Peyer's patch (tissue), 4 donors: ENCODE measurements around the gene THUMPD2. TPM values are rescaled to one million over a fixed set of nuclear protein-coding genes. Genes with fewer than 3 reads are reported as not detected.

ENCODE experiments used
- DNase-seq, 3 donors: peaks; one replicate each; pipeline ENCODE4 v3.0.0-alpha.2; 2017 to 2019
- H3K27ac ChIP-seq, 4 donors: fragments of 200-600 bp; sonication (generic); one replicate each; pipeline ENCODE4 v1.5.1; 2016 to 2019
- H3K27me3 ChIP-seq, 2 donors: fragments of 200-600 bp; sonication (generic); one replicate each; pipeline ENCODE4 v1.5.1; 2019
- H3K36me3 ChIP-seq, 3 donors: fragments of 200-600 bp; sonication (generic); one replicate each; pipeline ENCODE4 v1.5.1; 2016 to 2019
- H3K4me1 ChIP-seq, 4 donors: fragments of 200-600 bp; sonication (generic); one replicate each; pipeline ENCODE4 v1.5.1; 2016 to 2019
- H3K4me3 ChIP-seq, 4 donors: fragments of 200-600 bp; sonication (generic); 1 replicate in 3 of 4; 2 replicates in 1 of 4; pipeline ENCODE4 v1.5.1; 2016 to 2019; ENCODE audit warnings: mild to moderate bottlenecking in 1 of 4
- H3K9me3 ChIP-seq, 4 donors: fragments of 200-600 bp; sonication (generic); one replicate each; pipeline ENCODE4 v1.5.1; 2016 to 2019; ENCODE audit warnings: mild to moderate bottlenecking in 1 of 4
- POLR2A ChIP-seq, 2 donors: fragments of 450-650 bp; IDR thresholded peaks; one replicate each; pipeline ENCODE4 v1.5.1; 2017; ENCODE audit warnings: antibody characterized with exemption in 2 of 2, mild to moderate bottlenecking in 2 of 2, moderate library complexity in 2 of 2
- total RNA-seq, 4 donors: library from RNA; depleted of rRNA; stranded (reverse); fragments of >200 nt; gene quantifications; one replicate each; pipeline ENCODE4 v1.1.0, GENCODE V29; 2016
- TF ChIP-seq, protein P1 (sequence below), 6 experiments: fragments of 450-650 bp in 4 of 6; fragments of 200-600 bp in 2 of 6; sonication (generic) in 1 of 6; IDR thresholded peaks; one replicate each; pipeline ENCODE4 v1.5.1; 2017 to 2019; ENCODE audit warnings: antibody characterized with exemption in 6 of 6, mild to moderate bottlenecking in 3 of 6, moderate library complexity in 1 of 6

THUMPD2 gene
- total RNA-seq, 4 donors from 2014 or later = 14.2 to 19.8 (median 16.0) TPM

DNA sequence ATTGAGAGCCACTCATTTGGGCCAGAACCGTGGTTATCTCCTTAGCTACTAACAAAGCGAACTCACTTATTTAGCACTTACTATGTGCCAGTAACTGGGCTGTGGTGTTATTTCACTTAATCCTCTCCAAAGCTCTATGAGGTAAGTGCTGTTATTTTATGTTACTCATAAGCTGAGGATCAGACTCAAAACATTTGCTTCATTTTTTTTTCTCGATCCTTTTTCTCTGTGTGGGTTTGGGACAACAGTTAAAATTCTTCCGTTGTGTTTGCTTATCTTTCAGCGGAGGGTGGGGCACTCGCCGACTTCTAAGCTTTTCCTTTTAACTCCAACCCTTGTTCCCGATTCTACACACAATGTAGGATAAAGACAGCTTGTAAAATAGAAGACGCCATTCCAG, 60.6 kb downstream of the THUMPD2 start:
- H3K9me3 ChIP-seq = no peaks in the 10 kb centered on the region
- H3K27ac ChIP-seq = no peak overlapping the region
- no peaks in the 10 kb centered on the region for H3K4me1 ChIP-seq
- H3K36me3 ChIP-seq = no peaks in the 10 kb centered on the region
- no peaks in the 10 kb centered on the region for H3K27me3 ChIP-seq
- no peak for TF ChIP-seq POLR2A (IDR thresholded peaks at IDR 0.05)
- TF ChIP-seq, protein P1, sequence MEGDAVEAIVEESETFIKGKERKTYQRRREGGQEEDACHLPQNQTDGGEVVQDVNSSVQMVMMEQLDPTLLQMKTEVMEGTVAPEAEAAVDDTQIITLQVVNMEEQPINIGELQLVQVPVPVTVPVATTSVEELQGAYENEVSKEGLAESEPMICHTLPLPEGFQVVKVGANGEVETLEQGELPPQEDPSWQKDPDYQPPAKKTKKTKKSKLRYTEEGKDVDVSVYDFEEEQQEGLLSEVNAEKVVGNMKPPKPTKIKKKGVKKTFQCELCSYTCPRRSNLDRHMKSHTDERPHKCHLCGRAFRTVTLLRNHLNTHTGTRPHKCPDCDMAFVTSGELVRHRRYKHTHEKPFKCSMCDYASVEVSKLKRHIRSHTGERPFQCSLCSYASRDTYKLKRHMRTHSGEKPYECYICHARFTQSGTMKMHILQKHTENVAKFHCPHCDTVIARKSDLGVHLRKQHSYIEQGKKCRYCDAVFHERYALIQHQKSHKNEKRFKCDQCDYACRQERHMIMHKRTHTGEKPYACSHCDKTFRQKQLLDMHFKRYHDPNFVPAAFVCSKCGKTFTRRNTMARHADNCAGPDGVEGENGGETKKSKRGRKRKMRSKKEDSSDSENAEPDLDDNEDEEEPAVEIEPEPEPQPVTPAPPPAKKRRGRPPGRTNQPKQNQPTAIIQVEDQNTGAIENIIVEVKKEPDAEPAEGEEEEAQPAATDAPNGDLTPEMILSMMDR (IDR thresholded peaks at IDR 0.05) = no peak
- DNase-seq = no peak
- no peak overlapping the region for H3K4me3 ChIP-seq

DNA sequence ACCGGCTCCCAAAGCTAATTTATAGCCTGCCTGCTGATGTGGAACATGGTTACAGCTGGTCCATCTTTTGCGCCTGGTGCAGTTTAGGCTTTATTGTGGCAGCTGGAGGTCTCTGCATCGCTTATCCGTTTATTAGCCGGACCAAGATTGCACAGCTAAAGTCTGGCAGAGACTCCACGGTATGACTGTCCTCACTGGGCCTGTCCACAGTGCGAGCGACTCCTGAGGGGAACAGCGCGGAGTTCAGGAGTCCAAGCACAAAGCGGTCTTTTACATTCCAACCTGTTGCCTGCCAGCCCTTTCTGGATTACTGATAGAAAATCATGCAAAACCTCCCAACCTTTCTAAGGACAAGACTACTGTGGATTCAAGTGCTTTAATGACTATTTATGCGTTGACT, 62.0 kb downstream of the THUMPD2 start:
- Histone ChIP-seq H3K4me1 (no peaks in the 10 kb centered on the region), H3K27ac (no peak overlapping the region), H3K9me3 (no peaks in the 10 kb centered on the region), H3K4me3 (no peak overlapping the region), H3K27me3 (no peaks in the 10 kb centered on the region), H3K36me3 (no peaks in the 10 kb centered on the region)
- DNase-seq = no peak
- TF ChIP-seq, protein P1 (IDR thresholded peaks at IDR 0.05) = no peak
- no peak for TF ChIP-seq POLR2A (IDR thresholded peaks at IDR 0.05)

DNA sequence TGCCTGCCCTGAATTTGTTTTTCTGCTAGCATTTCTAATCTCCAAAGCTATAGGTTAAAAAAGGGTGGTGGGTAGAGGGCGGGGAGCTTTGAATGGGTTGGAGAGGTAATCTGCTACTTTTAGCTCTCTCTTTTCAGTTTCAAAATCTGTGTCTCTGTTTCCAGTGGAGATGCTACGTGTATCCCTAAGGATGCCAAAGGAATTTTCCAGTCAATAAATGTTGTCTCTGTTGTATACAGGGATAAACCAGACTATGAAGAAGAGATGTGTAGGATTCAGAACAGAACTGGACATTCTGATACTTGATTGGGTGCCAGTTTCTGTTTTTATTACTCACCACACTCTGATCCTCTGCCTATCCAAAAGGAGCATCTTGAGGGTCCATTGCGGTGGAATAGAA, 63.2 kb downstream of the THUMPD2 start:
- Histone ChIP-seq H3K27ac (no peak overlapping the region), H3K4me3 (no peak overlapping the region), H3K9me3 (no peaks in the 10 kb centered on the region), H3K36me3 (no peaks in the 10 kb centered on the region), H3K27me3 (no peaks in the 10 kb centered on the region), H3K4me1 (no peaks in the 10 kb centered on the region)
- DNase-seq = no peak
- TF ChIP-seq, protein P1 (IDR thresholded peaks at IDR 0.05) = no peak
- no peak for TF ChIP-seq POLR2A (IDR thresholded peaks at IDR 0.05)

DNA sequence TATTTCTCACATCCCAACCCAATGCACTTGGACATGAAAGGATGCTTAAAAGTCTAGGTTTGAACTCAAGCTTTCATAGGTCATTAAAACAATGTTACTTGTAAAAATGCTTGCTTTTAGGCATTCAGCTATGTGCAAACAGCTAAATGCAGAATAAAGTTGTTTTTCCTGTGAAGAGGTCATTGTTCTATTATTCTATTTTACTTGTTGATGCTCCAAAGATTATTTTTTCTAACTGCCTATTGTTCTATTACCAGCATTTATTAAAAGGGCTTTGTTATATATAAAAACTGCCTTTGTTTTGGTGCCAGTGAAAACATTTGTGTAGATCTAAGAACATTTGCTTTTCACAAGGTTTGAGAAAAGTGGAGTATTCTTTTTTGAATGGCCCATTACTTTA, 64.0 kb downstream of the THUMPD2 start:
- Histone ChIP-seq H3K4me1 (no peaks in the 10 kb centered on the region), H3K27me3 (no peaks in the 10 kb centered on the region), H3K36me3 (no peaks in the 10 kb centered on the region), H3K9me3 (no peaks in the 10 kb centered on the region), H3K27ac (no peak overlapping the region), H3K4me3 (no peak overlapping the region)
- TF ChIP-seq POLR2A (IDR thresholded peaks at IDR 0.05) = no peak
- TF ChIP-seq, protein P1 (IDR thresholded peaks at IDR 0.05) = no peak
- no peak for DNase-seq

DNA sequence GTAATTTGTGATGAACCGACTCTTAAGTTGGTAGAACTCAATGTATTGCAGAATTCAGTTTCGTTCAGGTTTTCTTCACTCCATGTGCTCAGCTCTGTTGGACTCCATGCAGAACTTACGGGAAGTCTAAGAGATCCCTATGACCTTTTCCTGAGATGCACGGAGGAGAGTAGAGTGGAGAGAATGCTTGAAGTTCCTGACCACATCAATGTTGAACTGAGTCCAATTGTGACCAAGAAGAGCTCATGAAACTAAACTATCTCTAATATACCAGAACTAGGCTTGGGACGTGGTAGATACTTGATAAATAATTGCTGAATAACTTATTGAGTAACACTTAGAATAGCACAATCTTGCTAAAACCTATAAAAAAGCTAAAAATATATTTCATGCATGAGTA, 66.1 kb downstream of the THUMPD2 start:
- no peak for TF ChIP-seq POLR2A (IDR thresholded peaks at IDR 0.05)
- Histone ChIP-seq H3K9me3 (no peaks in the 10 kb centered on the region), H3K4me3 (no peak overlapping the region), H3K27ac (no peak overlapping the region), H3K4me1 (no peaks in the 10 kb centered on the region), H3K27me3 (no peaks in the 10 kb centered on the region), H3K36me3 (no peaks in the 10 kb centered on the region)
- no peak for DNase-seq

DNA sequence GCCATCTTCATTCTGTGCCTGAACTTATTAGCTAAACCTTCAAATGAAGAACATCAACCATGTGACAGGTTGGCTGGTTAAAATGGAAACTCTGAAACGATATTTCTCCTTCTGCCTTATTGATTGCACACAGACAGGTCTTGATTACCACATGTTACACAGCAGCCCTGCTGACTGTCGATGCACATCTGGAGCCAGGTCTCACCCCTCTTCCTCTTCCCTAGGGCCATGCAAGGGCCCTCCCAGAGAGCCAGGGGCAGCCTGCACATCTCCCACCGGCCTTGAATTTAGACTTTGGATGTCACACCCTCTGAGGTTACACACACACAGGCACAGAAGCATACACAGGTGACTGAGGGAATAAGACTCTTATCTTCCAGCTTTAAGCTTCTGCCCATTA, 68.3 kb downstream of the THUMPD2 start:
- Histone ChIP-seq H3K4me3 (no peak overlapping the region), H3K9me3 (no peaks in the 10 kb centered on the region), H3K27ac (no peak overlapping the region), H3K36me3 (no peaks in the 10 kb centered on the region), H3K27me3 (no peaks in the 10 kb centered on the region), H3K4me1 (no peaks in the 10 kb centered on the region)
- TF ChIP-seq, protein P1 (IDR thresholded peaks at IDR 0.05) = no peak
- no peak for TF ChIP-seq POLR2A (IDR thresholded peaks at IDR 0.05)
- DNase-seq = no peak
